Right atrium auricular region (tissue), 2 donors: ENCODE measurements around the gene PFN1. TPM values are rescaled to one million over a fixed set of nuclear protein-coding genes. Genes with fewer than 3 reads are reported as not detected.
A peak's percentile ranks its signal among the peaks of the same experiment; 100 is the strongest.
"Not testable (repeated sequence)": the region's sequence is repeated elsewhere in the genome, so short reads cannot be mapped to it uniquely, and the experiment has no call there.

Source experiments
- DNase-seq: peaks from one replicate; pipeline ENCODE4 v3.0.0-alpha.2; 2019; ENCODE audit warnings: low spot score
- H3K27ac ChIP-seq, 2 donors: fragments of 200-600 bp; sonication (generic); 1 replicate in 1 of 2; 2 replicates in 1 of 2; pipeline ENCODE4 v1.5.1; 2016 to 2019
- H3K27me3 ChIP-seq, 2 donors: fragments of 200-600 bp; sonication (generic); one replicate each; pipeline versions ENCODE4 v1.5.1 to v1.6.0; 2017 to 2019
- H3K36me3 ChIP-seq: fragments of 200-600 bp; sonication (generic); one replicate; pipeline ENCODE4 v1.5.1; 2016
- H3K4me1 ChIP-seq, 2 donors: fragments of 200-600 bp; sonication (generic); one replicate each; pipeline versions ENCODE4 v1.5.1 to v1.6.0; 2017 to 2019
- H3K4me3 ChIP-seq, 2 donors: fragments of 200-600 bp; sonication (generic); 1 replicate in 1 of 2; 2 replicates in 1 of 2; pipeline ENCODE4 v1.5.1; 2017 to 2019; ENCODE audit warnings: mild to moderate bottlenecking in 1 of 2, moderate library complexity in 1 of 2
- H3K9me3 ChIP-seq, 2 donors: fragments of 200-600 bp; sonication (generic); one replicate each; pipeline ENCODE4 v1.5.1; 2019
- CTCF ChIP-seq, 2 donors: fragments of 200-600 bp; sonication (generic); IDR thresholded peaks; one replicate each; pipeline ENCODE4 v1.5.1; 2019; ENCODE audit warnings: antibody characterized with exemption in 2 of 2
- total RNA-seq, 2 donors: library from RNA; depleted of rRNA; stranded (reverse); fragments of >200 nt; gene quantifications; one replicate each; pipeline ENCODE4 v1.1.0, GENCODE V29; 2016

The PFN1 gene
- total RNA-seq, 2 donors from 2014 or later = 218 to 425 TPM

GRCh38 chr17:4934173-4934979, 14.0 kb downstream of the PFN1 start:
- DNase-seq = no peak
- Histone ChIP-seq H3K9me3 (no peaks in the 10 kb centered on the region), H3K4me3 (no peak overlapping the region), H3K4me1 (peaks cover 2 to 30% of the 10 kb centered on the region in 2 donors), H3K27ac (peak overlapping the region in 1 of 2 donors; percentile 51), H3K27me3 (no peaks in the 10 kb centered on the region), H3K36me3 (peaks cover 20% of the 10 kb centered on the region)
- TF ChIP-seq CTCF (IDR thresholded peaks at IDR 0.05) = peak in 1 of 2 donors; percentile 37

- H3K36me3 ChIP-seq = peaks cover 20% of the 10 kb centered on the region
- no peak for DNase-seq
- no peaks in the 10 kb centered on the region for H3K9me3 ChIP-seq
- no peaks in the 10 kb centered on the region for H3K27me3 ChIP-seq
- H3K27ac ChIP-seq = peak overlapping the region in 1 of 2 donors; percentile 51
- peaks cover 0 to 22% of the 10 kb centered on the region in 2 donors for H3K4me1 ChIP-seq
- no peak overlapping the region for H3K4me3 ChIP-seq
- TF ChIP-seq CTCF (IDR thresholded peaks at IDR 0.05) = no peak
Measured at GRCh38 chr17:4933646-4934045, 14.7 kb downstream of the PFN1 start.

DNA sequence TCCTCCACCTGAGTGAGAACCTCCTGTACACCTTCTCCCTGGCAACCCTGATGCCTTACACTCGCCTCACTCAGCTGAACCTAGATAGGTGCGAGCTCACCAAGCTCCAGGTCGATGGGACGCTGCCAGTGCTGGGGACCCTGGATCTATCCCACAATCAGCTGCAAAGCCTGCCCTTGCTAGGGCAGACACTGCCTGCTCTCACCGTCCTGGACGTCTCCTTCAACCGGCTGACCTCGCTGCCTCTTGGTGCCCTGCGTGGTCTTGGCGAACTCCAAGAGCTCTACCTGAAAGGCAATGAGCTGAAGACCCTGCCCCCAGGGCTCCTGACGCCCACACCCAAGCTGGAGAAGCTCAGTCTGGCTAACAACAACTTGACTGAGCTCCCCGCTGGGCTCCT, 15.6 kb downstream of the PFN1 start:
- Histone ChIP-seq H3K4me3 (no peak overlapping the region), H3K9me3 (no peaks in the 10 kb centered on the region), H3K4me1 (peaks cover 0 to 13% of the 10 kb centered on the region in 2 donors), H3K27ac (no peak overlapping the region), H3K27me3 (no peaks in the 10 kb centered on the region), H3K36me3 (peaks cover 12% of the 10 kb centered on the region)
- no peak for DNase-seq
- no peak for TF ChIP-seq CTCF (IDR thresholded peaks at IDR 0.05)

DNA sequence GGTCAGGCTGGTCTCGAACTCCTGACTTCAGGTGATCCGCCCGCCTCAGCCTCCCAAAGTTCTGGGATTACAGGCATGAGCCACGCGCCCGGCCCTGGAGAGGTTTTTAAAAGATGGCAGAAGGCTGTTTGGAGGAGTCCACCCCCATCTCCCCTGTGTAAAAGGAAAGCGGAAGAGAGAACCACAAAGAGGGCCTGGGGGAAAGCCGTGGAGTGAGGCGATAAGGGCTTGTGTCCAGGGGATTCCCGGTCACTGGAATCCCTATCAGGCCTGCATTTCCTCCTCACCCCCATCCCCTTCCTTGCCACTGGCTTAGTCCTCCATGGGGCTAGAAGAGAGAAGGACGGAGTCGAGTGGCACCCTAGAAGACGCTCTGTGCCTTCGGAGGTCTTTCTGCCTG, 16.4 kb downstream of the PFN1 start, which contains the start of gene GP1BA:
GP1BA (plus strand) TSS at position 315 of the 400 bp plus-strand sequence. CDS start 328 bp downstream, outside the sequence.
- H3K27ac ChIP-seq = no peak within 1 kb of the TSS
- no peak for TF ChIP-seq CTCF (IDR thresholded peaks at IDR 0.05)
- no peaks in the 10 kb centered on the region for H3K9me3 ChIP-seq
- H3K4me1 ChIP-seq = peaks cover 0 to 11% of the 10 kb centered on the region in 2 donors
- no peaks in the 10 kb centered on the region for H3K27me3 ChIP-seq
- peaks cover 4% of the 10 kb centered on the region for H3K36me3 ChIP-seq
- H3K4me3 ChIP-seq = no peak within 1 kb of the TSS
- DNase-seq = no peak

DNA sequence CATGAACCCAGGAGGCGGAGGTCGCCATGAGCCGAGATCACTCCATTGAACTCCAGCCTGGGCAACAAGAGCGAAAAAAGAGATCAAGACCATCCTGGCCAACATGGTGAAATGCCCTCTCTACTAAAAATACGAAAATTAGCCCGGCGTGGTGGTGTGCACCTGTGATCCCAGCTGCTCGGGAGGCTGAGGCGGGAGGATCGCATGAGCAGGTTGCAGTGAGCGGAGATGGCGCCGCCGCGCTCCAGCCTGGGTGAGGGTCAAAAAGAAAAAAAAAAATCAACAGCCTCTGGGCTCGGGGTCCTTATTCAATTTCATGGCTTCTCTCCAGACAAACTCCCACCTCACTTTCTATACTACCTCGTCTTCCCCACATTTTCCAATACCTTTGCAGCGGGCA, 19.4 kb downstream of the PFN1 start:
- Histone ChIP-seq H3K36me3 (no peaks in the 10 kb centered on the region), H3K9me3 (no peaks in the 10 kb centered on the region), H3K4me3 (no peak overlapping the region), H3K4me1 (peaks cover 0 to 3% of the 10 kb centered on the region in 2 donors), H3K27ac (no peak overlapping the region), H3K27me3 (no peaks in the 10 kb centered on the region)
- no peak for TF ChIP-seq CTCF (IDR thresholded peaks at IDR 0.05)
- no peak for DNase-seq

- not testable (repeated sequence) for H3K36me3 ChIP-seq, H3K27me3 ChIP-seq, H3K27ac ChIP-seq, H3K4me1 ChIP-seq, H3K9me3 ChIP-seq, H3K4me3 ChIP-seq, DNase-seq
Measured at GRCh38 chr17:4926577-4927335, 21.6 kb downstream of the PFN1 start.
